Measurements from ENCODE around the gene HSPA1B. TPM values are rescaled to one million over a fixed set of nuclear protein-coding genes. Genes with fewer than 3 reads are reported as not detected.

The HSPA1B gene
- total RNA-seq, 1 experiment from 2014 or later: 131 TPM

DNA sequence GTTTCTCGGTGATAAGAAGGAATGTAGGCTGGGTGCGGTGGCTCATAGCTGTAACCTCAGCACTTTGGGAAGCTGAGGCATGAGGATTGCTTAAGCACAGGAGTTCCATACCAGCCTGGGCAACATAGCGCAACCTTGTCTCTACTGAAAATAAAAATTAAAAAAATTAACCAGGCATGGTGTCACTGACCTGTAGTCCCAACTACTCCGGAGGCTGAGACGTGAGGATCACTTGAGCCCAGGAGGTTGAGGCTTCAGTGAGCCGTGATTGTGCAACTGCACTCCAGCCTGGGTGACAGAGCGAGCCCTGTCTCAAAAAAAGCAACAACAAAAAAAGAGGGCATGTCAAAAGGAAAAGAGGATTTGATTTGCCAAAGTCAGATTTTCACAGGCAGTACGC, 31.2 kb downstream of the HSPA1B start:
- no TSS peak for BruUV-seq (replicated peaks)
- H3K27ac ChIP-seq (ENCODE audit: low read depth, low read length, poor library complexity, severe bottlenecking): no peak overlapping the region
- TF ChIP-seq EZH2 (IDR thresholded peaks at IDR 0.05; ENCODE audit: borderline replicate concordance, low read depth, low read length, poor library complexity, severe bottlenecking) (no peak), CTCF (conservative IDR thresholded peaks at IDR 0.05; ENCODE audit: low read depth, low read length) (no peak)
- CTCF ChIA-PET: no interaction called here
- no peaks in the 10 kb centered on the region for H3K27me3 ChIP-seq (replicated peaks; ENCODE audit: insufficient read depth, low read depth, low read length, poor library complexity)
- H3K4me3 ChIP-seq (ENCODE audit: low read depth, low read length, poor library complexity, severe bottlenecking): no peak overlapping the region
- no peaks in the 10 kb centered on the region for H3K9me3 ChIP-seq (ENCODE audit: low read depth, low read length, poor library complexity, severe bottlenecking)
- H3K4me1 ChIP-seq (ENCODE audit: insufficient read depth, low read length, poor library complexity, severe bottlenecking): no peaks in the 10 kb centered on the region
- H3K36me3 ChIP-seq (ENCODE audit: insufficient read depth, low read length, poor library complexity, severe bottlenecking): peaks cover 6% of the 10 kb centered on the region
- intact Hi-C loops (cut with micrococcal nuclease; ENCODE audit: unreplicated experiment): no loop called here
- no peak for DNase-seq (ENCODE audit: low spot score)
- POLR2A ChIA-PET (ENCODE audit: low non-redundant PET): no interaction called here

GRCh38 chr6:31859923-31860322, 32.4 kb downstream of the HSPA1B start:
- ChIA-PET POLR2A (ENCODE audit: low non-redundant PET) (no interaction called here), CTCF (no interaction called here)
- Histone ChIP-seq H3K27me3 (replicated peaks; ENCODE audit: insufficient read depth, low read depth, low read length, poor library complexity) (no peaks in the 10 kb centered on the region), H3K27ac (ENCODE audit: low read depth, low read length, poor library complexity, severe bottlenecking) (no peak overlapping the region), H3K9me3 (ENCODE audit: low read depth, low read length, poor library complexity, severe bottlenecking) (no peaks in the 10 kb centered on the region), H3K36me3 (ENCODE audit: insufficient read depth, low read length, poor library complexity, severe bottlenecking) (peaks cover 6% of the 10 kb centered on the region), H3K4me1 (ENCODE audit: insufficient read depth, low read length, poor library complexity, severe bottlenecking) (peaks cover 6% of the 10 kb centered on the region), H3K4me3 (ENCODE audit: low read depth, low read length, poor library complexity, severe bottlenecking) (no peak overlapping the region)
- DNase-seq (ENCODE audit: low spot score): no peak
- BruUV-seq (replicated peaks): no TSS peak
- intact Hi-C loops (cut with micrococcal nuclease; ENCODE audit: unreplicated experiment): no loop called here
- TF ChIP-seq EZH2 (IDR thresholded peaks at IDR 0.05; ENCODE audit: borderline replicate concordance, low read depth, low read length, poor library complexity, severe bottlenecking) (no peak), CTCF (conservative IDR thresholded peaks at IDR 0.05; ENCODE audit: low read depth, low read length) (no peak)

DNA sequence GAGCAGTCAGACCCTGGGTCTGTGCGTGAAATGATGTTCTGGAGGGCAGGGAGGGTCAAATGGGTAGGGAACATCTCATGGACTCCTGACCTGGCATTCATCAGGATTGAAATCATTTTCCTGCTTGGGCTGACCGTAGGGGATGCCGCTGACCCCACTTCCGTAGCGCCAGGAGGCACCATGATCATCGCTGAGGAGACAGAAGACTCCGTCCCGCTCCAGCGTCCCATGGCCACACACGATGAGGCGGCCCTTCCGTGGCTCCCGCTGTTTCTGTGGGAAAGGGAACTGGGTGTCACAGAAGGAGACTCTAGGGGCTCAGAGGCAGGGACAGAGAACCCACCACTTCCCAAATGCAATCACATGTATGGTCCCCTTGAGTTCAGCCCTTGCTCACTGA, 32.8 kb downstream of the HSPA1B start:
- no peak for TF ChIP-seq CTCF (conservative IDR thresholded peaks at IDR 0.05; ENCODE audit: low read depth, low read length)
- TF ChIP-seq EZH2 (IDR thresholded peaks at IDR 0.05; ENCODE audit: borderline replicate concordance, low read depth, low read length, poor library complexity, severe bottlenecking): no peak
- CTCF ChIA-PET: no interaction called here

More for the DNA sequence above, 32.8 kb downstream of the HSPA1B start:
- Histone ChIP-seq H3K27ac (ENCODE audit: low read depth, low read length, poor library complexity, severe bottlenecking) (no peak overlapping the region), H3K36me3 (ENCODE audit: insufficient read depth, low read length, poor library complexity, severe bottlenecking) (peaks cover 6% of the 10 kb centered on the region), H3K4me3 (ENCODE audit: low read depth, low read length, poor library complexity, severe bottlenecking) (no peak overlapping the region), H3K9me3 (ENCODE audit: low read depth, low read length, poor library complexity, severe bottlenecking) (no peaks in the 10 kb centered on the region), H3K4me1 (ENCODE audit: insufficient read depth, low read length, poor library complexity, severe bottlenecking) (peaks cover 6% of the 10 kb centered on the region), H3K27me3 (replicated peaks; ENCODE audit: insufficient read depth, low read depth, low read length, poor library complexity) (no peaks in the 10 kb centered on the region)
- no peak for DNase-seq (ENCODE audit: low spot score)
- POLR2A ChIA-PET (ENCODE audit: low non-redundant PET): no interaction called here
- no TSS peak for BruUV-seq (replicated peaks)
- intact Hi-C loops (cut with micrococcal nuclease; ENCODE audit: unreplicated experiment): no loop called here

All from A673 (cell line).